HFFc6 (cell line): Measurements from ENCODE around the gene CYTIP. TPM values are rescaled to one million over a fixed set of nuclear protein-coding genes. Genes with fewer than 3 reads are reported as not detected.

Experiments
- DNase-seq: peaks from one replicate; pipeline ENCODE4 v3.0.0-alpha.2; 2018
- H3K27ac Mint-ChIP-seq: 2 replicates; pipeline ENCODE4 v1.8.0; 2020; ENCODE audit warnings: mild to moderate bottlenecking, mixed read lengths
- H3K27me3 Mint-ChIP-seq: 2 replicates; pipeline ENCODE4 v1.8.0; 2021; ENCODE audit warnings: mild to moderate bottlenecking, moderate library complexity, mixed read lengths; ENCODE audit not compliant: insufficient read depth
- H3K36me3 Mint-ChIP-seq: 2 replicates; pipeline ENCODE4 v1.8.0; 2021; ENCODE audit warnings: low read depth, mixed read lengths
- H3K4me1 Mint-ChIP-seq: 2 replicates; pipeline ENCODE4 v1.8.0; 2020; ENCODE audit warnings: low read depth, mixed read lengths
- H3K4me3 Mint-ChIP-seq: 2 replicates; pipeline ENCODE4 v1.8.0; 2020; ENCODE audit warnings: mild to moderate bottlenecking, moderate library complexity, mixed read lengths
- H3K9me3 Mint-ChIP-seq: 2 replicates; pipeline ENCODE4 v1.8.0; 2020; ENCODE audit warnings: mild to moderate bottlenecking, mixed read lengths
- CTCF ChIP-seq: fragments of 200-600 bp; sonication (generic); IDR thresholded peaks from 2 replicates; pipeline ENCODE4 v1.5.0; 2021; ENCODE audit warnings: antibody characterized with exemption, mild to moderate bottlenecking
- total RNA-seq, 6 experiments: library from RNA; stranded (reverse); fragmentation: NEBNext Ultra II Directional; extraction: Animal tissue kit (Norgen Biotek cat#: 25700); gene quantifications; 2 replicates in 1 of 6; 3 replicates in 5 of 6; pipeline ENCODE4 v1.2.3, GENCODE V29; 2021

CYTIP gene
- total RNA-seq, 6 experiments from 2014 or later = not detected

- TF ChIP-seq CTCF = no peak
- DNase-seq = no peak
- no peak overlapping the region for H3K27ac Mint-ChIP-seq
- no peaks in the 10 kb centered on the region; the same call in 1 of the 2 replicates for H3K36me3 Mint-ChIP-seq
- H3K4me3 Mint-ChIP-seq = peak overlapping the region; percentile 41; the same call in 1 of the 2 replicates
- H3K4me1 Mint-ChIP-seq = peaks cover 22% of the 10 kb centered on the region
- H3K9me3 Mint-ChIP-seq = no peaks in the 10 kb centered on the region
- no peaks in the 10 kb centered on the region; the same call in 1 of the 2 replicates for H3K27me3 Mint-ChIP-seq
These were observed 17.0 kb upstream of the CYTIP start for GRCh38 chr2:157460897-157461296.

- peak overlapping the region; percentile 41 for H3K4me3 Mint-ChIP-seq
- TF ChIP-seq CTCF = no peak
- no peaks in the 10 kb centered on the region for H3K9me3 Mint-ChIP-seq
- H3K27me3 Mint-ChIP-seq = no peaks in the 10 kb centered on the region; the same call in 1 of the 2 replicates
- H3K36me3 Mint-ChIP-seq = no peaks in the 10 kb centered on the region; the same call in 1 of the 2 replicates
- DNase-seq = no peak
- H3K4me1 Mint-ChIP-seq = peaks cover 18% of the 10 kb centered on the region
- no peak overlapping the region for H3K27ac Mint-ChIP-seq
These were observed 16.5 kb upstream of the CYTIP start for GRCh38 chr2:157460384-157460837.

GRCh38 chr2:157459486-157459885 is 15.6 kb upstream of the CYTIP start:
- DNase-seq = no peak
- Mint-ChIP-seq H3K36me3 (no peaks in the 10 kb centered on the region), H3K27me3 (peaks cover under 1% of the 10 kb centered on the region), H3K4me3 (no peak overlapping the region; the same call in 1 of the 2 replicates), H3K9me3 (no peaks in the 10 kb centered on the region), H3K4me1 (peaks cover 15% of the 10 kb centered on the region), H3K27ac (no peak overlapping the region)
- no peak for TF ChIP-seq CTCF

- H3K27me3 Mint-ChIP-seq = no peaks in the 10 kb centered on the region; the same call in 1 of the 2 replicates
- H3K4me3 Mint-ChIP-seq = no peak overlapping the region
- TF ChIP-seq CTCF = no peak
- H3K4me1 Mint-ChIP-seq = no peaks in the 10 kb centered on the region
- no peak overlapping the region for H3K27ac Mint-ChIP-seq
- no peaks in the 10 kb centered on the region for H3K36me3 Mint-ChIP-seq
- H3K9me3 Mint-ChIP-seq = no peaks in the 10 kb centered on the region
- DNase-seq = no peak
These were observed 3.9 kb upstream of the CYTIP start for GRCh38 chr2:157447741-157448140.

- Mint-ChIP-seq H3K27ac (no peak overlapping the region), H3K36me3 (no peaks in the 10 kb centered on the region), H3K9me3 (no peaks in the 10 kb centered on the region), H3K4me3 (no peak overlapping the region), H3K4me1 (no peaks in the 10 kb centered on the region), H3K27me3 (no peaks in the 10 kb centered on the region; the same call in 1 of the 2 replicates)
- DNase-seq = no peak
- no peak for TF ChIP-seq CTCF
These were observed 3.1 kb upstream of the CYTIP start for GRCh38 chr2:157447031-157447430.

- Mint-ChIP-seq H3K9me3 (no peaks in the 10 kb centered on the region), H3K4me3 (no peak overlapping the region), H3K27ac (no peak overlapping the region), H3K36me3 (no peaks in the 10 kb centered on the region), H3K27me3 (no peaks in the 10 kb centered on the region), H3K4me1 (no peaks in the 10 kb centered on the region)
- no peak for TF ChIP-seq CTCF
- no peak for DNase-seq
These were observed 752 bp upstream of the CYTIP start for GRCh38 chr2:157444641-157445040.
